COLO668 (cell line): ENCODE measurements around the gene MACROD1.
A peak's percentile ranks its signal among the peaks of the same experiment; 100 is the strongest.

ENCODE experiments used
- DNase-seq: peaks from one replicate; lab custom pipeline; 2025; ENCODE audit not compliant: unreplicated experiment; lab: John Stamatoyannopoulos, UW

Gene MACROD1

GRCh38 chr11:64038500-64038899, 127.4 kb downstream of the MACROD1 start:
- DNase-seq = no peak

GRCh38 chr11:64037027-64037634, 128.8 kb downstream of the MACROD1 start:
- no peak for DNase-seq

GRCh38 chr11:64036087-64037026, 129.6 kb downstream of the MACROD1 start:
- peak; percentile 35 for DNase-seq

GRCh38 chr11:64035576-64035975, 130.3 kb downstream of the MACROD1 start, which contains the start of gene FLRT1:
FLRT1 (plus strand) TSS chr11:64035931; CDS start chr11:64116268, 80,337 bp downstream.
- DNase-seq = peak; percentile 25

GRCh38 chr11:64035081-64035524, 130.8 kb downstream of the MACROD1 start:
- DNase-seq = no peak

- DNase-seq = no peak
Measured at GRCh38 chr11:64034411-64034811, 131.5 kb downstream of the MACROD1 start.

GRCh38 chr11:64032050-64032449, 133.9 kb downstream of the MACROD1 start:
- DNase-seq = no peak

GRCh38 chr11:64031001-64031400, 134.9 kb downstream of the MACROD1 start:
- no peak for DNase-seq

DNA sequence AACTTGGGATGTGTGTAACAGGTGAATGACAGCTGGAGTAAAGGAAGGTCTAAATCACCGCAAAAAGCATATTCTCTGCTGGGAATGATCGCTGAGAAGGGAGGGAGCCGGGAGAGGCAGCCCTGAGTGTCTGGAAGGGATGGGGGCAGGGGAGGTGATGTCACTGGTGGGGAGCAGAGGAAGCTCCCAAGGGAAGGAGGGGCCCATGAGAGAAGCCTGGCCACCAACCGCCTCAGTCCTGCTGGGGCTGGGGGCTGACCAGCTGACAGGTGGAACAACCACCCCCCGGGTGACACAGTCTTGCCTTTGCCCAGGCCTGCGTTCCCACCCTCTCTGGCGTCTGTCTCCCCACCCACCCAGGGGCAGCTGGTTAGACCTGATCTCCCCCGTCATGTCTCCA, 136.1 kb downstream of the MACROD1 start:
- DNase-seq = no peak

DNA sequence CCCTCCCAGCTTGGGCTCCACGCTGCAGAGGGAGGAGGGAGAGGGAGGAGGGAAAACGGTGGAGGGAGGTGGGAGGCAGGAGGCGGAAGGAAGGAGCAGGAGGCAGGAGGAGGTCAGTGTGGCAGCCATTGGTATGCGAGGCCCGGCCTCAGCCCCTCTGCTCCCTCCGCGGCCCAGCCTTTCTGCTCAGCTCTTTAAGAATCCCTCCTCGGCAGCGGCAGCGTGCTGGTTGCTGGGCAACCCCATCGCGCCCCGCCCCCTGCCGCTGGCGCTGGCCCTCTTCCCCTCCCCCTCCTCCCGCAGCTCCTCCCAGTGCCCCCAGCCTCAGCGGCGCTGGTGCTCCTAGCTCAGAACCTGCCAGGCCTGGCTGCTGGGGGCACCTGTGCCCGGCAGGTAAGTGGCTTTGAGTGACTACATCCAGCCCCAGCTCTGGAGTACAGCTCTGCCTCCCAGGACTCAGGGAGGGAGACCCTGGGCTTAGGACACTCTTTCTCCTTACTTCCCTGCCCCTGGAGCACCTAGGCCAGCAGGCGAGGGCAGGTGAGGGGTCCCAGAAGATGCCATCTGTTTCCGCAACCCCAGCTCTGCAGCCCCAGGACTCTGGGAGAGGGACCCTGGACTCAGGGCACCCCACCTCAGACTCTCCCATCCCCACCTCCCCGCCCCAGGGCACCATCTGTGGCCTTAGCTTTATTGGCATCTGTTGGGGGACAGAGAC, 137.4 kb downstream of the MACROD1 start:
- DNase-seq = peak; percentile 53

GRCh38 chr11:64027651-64028397, 138.1 kb downstream of the MACROD1 start:
- DNase-seq = no peak

- DNase-seq = no peak
Measured at GRCh38 chr11:64026575-64027205, 139.2 kb downstream of the MACROD1 start.

- DNase-seq = no peak
Measured at GRCh38 chr11:64025205-64025604, 140.7 kb downstream of the MACROD1 start.

GRCh38 chr11:64023712-64024710, 141.9 kb downstream of the MACROD1 start:
- DNase-seq = no peak

GRCh38 chr11:64022125-64022784, 143.7 kb downstream of the MACROD1 start:
- DNase-seq = no peak

DNA sequence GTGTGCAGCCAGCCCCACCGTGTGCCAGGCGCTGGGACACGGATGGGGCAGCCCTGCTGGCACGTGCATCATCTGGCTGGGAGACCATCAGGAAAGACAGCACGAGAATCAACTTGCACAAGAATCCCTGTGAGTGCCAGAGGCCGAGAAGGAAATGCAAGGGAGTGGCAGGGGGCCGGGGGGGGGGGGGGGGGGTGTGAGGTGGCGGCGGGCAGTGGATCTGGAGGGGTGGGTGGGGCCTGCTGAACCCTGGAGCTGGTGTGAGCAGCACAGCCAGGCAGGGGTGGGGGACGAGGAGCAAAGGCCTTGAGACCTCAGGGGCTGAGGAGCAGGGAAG, 144.2 kb downstream of the MACROD1 start:
- no peak for DNase-seq

DNA sequence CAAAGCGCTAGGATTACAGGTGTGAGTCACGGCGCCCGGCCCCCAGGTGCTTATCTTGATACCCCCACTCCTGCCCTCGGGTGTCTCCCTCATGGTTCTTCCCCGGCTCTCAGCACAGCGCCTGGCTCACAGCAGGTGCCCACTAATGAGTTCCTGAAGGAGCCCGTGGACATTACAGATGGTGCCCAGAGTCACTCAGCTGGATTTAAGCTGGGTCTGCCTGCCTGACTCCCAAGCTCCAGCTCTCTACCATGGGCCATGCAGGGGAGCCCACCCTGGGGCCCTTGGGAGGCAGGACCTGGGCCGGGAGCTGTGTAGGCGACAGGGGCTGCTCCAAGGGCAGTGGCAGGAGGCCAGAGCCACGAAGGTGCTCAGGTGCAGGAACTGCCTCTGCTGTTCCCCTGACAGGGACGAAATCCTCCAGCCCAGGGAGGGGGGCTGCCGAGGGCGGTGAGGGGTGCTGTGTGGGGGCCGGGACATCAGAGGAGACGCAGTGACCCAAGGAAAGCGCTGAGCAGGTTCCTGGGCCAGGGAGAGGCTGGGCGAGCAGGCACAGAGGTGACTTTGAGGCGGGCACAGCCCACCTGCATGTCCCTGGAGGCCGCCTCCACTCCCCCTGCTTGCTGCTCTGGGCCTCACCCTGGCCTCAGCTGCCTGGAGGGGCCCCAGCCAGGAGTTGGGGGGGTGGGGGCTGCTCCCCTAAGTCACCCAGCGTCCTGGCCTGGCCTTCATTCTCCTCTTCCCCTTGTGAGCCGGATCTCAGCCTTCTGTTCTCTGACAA, 144.7 kb downstream of the MACROD1 start:
- DNase-seq = no peak
